ENCODE results near the gene RNF32. TPM values are rescaled to one million over a fixed set of nuclear protein-coding genes. Genes with fewer than 3 reads are reported as not detected.

The RNF32 gene
- polyA plus RNA-seq, 3 donors = 0.03 to 0.13 TPM; not detected in 1

GRCh38 chr7:156680281-156680680, 39.7 kb downstream of the RNF32 start:
- H3K9me3 Mint-ChIP-seq = peaks cover 0 to 1% (median 0%) of the 10 kb centered on the region in 7 donors
- no peak overlapping the region for H3K27ac ChIP-seq (ENCODE audit: low read depth in 1 of 2, low read length in 2 of 2)
- H3K4me1 ChIP-seq (ENCODE audit: control insufficient read depth in 1 of 2, insufficient read depth in 2 of 2, low read length in 2 of 2) = no peaks in the 10 kb centered on the region
- no peak overlapping the region for H3K9ac ChIP-seq (ENCODE audit: insufficient read depth, low read length, poor library complexity, severe bottlenecking)
- no peaks in the 10 kb centered on the region for H3K79me2 ChIP-seq (ENCODE audit: insufficient read depth, low read length)
- no peak overlapping the region for H3K27ac Mint-ChIP-seq
- H3K4me2 ChIP-seq (replicated peaks; ENCODE audit: extremely low read depth, low read length, poor library complexity, severe bottlenecking) = no peak overlapping the region
- H2AFZ ChIP-seq (ENCODE audit: insufficient read depth, low read depth, low read length, poor library complexity, severe bottlenecking) = no peak overlapping the region
- H4K20me1 ChIP-seq (ENCODE audit: insufficient read depth, low read length) = no peaks in the 10 kb centered on the region
- H3K36me3 Mint-ChIP-seq = peaks cover 72 to 75% of the 10 kb centered on the region in 2 donors
- H3K4me3 ChIP-seq (replicated peaks in 1 of 3; ENCODE audit: low read depth in 2 of 3, low read length in 3 of 3) = no peak overlapping the region
- DNase-seq = no peak
- no peaks in the 10 kb centered on the region for H3K9me3 ChIP-seq (replicated peaks in 1 of 2; ENCODE audit: control insufficient read depth in 1 of 2, insufficient read depth in 1 of 2, low read length in 2 of 2)
- H3K4me3 Mint-ChIP-seq = no peak overlapping the region
- no peaks in the 10 kb centered on the region for H3K27me3 ChIP-seq (ENCODE audit: control insufficient read depth in 2 of 2, insufficient read depth in 2 of 2, low read length in 2 of 2)
- H3K27me3 Mint-ChIP-seq (ENCODE audit: low read depth in 3 of 3) = peaks cover 0 to 2% (median 1%) of the 10 kb centered on the region in 3 donors
- TF ChIP-seq CTCF (IDR thresholded peaks at IDR 0.05) = no peak
- intact Hi-C loops (cut with micrococcal nuclease) = no loop called here
- no peaks in the 10 kb centered on the region for H3K4me1 Mint-ChIP-seq
- 100% methylated on average over 1 of the region's 1 CpG for WGBS (ENCODE audit: insufficient coverage)
- peaks cover 43 to 95% of the 10 kb centered on the region in 2 donors for H3K36me3 ChIP-seq (replicated peaks in 1 of 2; ENCODE audit: control insufficient read depth in 1 of 2, insufficient read depth in 2 of 2, low read length in 2 of 2)

- intact Hi-C loops (cut with micrococcal nuclease) = no loop called here
- no peaks in the 10 kb centered on the region for H3K79me2 ChIP-seq (ENCODE audit: insufficient read depth, low read length)
- no peak for DNase-seq
- H3K4me2 ChIP-seq (replicated peaks; ENCODE audit: extremely low read depth, low read length, poor library complexity, severe bottlenecking) = no peak overlapping the region
- H3K27me3 ChIP-seq (ENCODE audit: control insufficient read depth in 2 of 2, insufficient read depth in 2 of 2, low read length in 2 of 2) = no peaks in the 10 kb centered on the region
- no peak overlapping the region for H3K4me3 ChIP-seq (replicated peaks in 1 of 3; ENCODE audit: low read depth in 2 of 3, low read length in 3 of 3)
- peaks cover 0 to 2% (median 1%) of the 10 kb centered on the region in 3 donors for H3K27me3 Mint-ChIP-seq (ENCODE audit: low read depth in 3 of 3)
- peaks cover 55 to 59% of the 10 kb centered on the region in 2 donors for H3K36me3 Mint-ChIP-seq
- no peak overlapping the region for H3K27ac Mint-ChIP-seq
- no peaks in the 10 kb centered on the region for H3K4me1 ChIP-seq (ENCODE audit: control insufficient read depth in 1 of 2, insufficient read depth in 2 of 2, low read length in 2 of 2)
- H2AFZ ChIP-seq (ENCODE audit: insufficient read depth, low read depth, low read length, poor library complexity, severe bottlenecking) = no peak overlapping the region
- no peaks in the 10 kb centered on the region for H3K4me1 Mint-ChIP-seq
- H3K9me3 ChIP-seq (replicated peaks in 1 of 2; ENCODE audit: control insufficient read depth in 1 of 2, insufficient read depth in 1 of 2, low read length in 2 of 2) = no peaks in the 10 kb centered on the region
- H3K27ac ChIP-seq (ENCODE audit: low read depth in 1 of 2, low read length in 2 of 2) = no peak overlapping the region
- peaks cover 26 to 79% of the 10 kb centered on the region in 2 donors for H3K36me3 ChIP-seq (replicated peaks in 1 of 2; ENCODE audit: control insufficient read depth in 1 of 2, insufficient read depth in 2 of 2, low read length in 2 of 2)
- no CpG with 5 or more reads among the region's 2 CpGs for WGBS (ENCODE audit: insufficient coverage)
- TF ChIP-seq CTCF (IDR thresholded peaks at IDR 0.05) = no peak
- H3K9me3 Mint-ChIP-seq = peaks cover 0 to 1% (median 0%) of the 10 kb centered on the region in 7 donors
- no peaks in the 10 kb centered on the region for H4K20me1 ChIP-seq (ENCODE audit: insufficient read depth, low read length)
- H3K9ac ChIP-seq (ENCODE audit: insufficient read depth, low read length, poor library complexity, severe bottlenecking) = no peak overlapping the region
- H3K4me3 Mint-ChIP-seq = no peak overlapping the region
These were observed 42.4 kb downstream of the RNF32 start for GRCh38 chr7:156682928-156683327.
